ENCODE results near the gene ABAT. TPM values are rescaled to one million over a fixed set of nuclear protein-coding genes. Genes with fewer than 3 reads are reported as not detected.
"Not testable (repeated sequence)": the region's sequence is repeated elsewhere in the genome, so short reads cannot be mapped to it uniquely, and the experiment has no call there.

ABAT gene
- total RNA-seq, 2 donors from 2014 or later: 9.3 to 9.8 TPM

GRCh38 chr16:8785408-8785807, 111.0 kb downstream of the ABAT start:
- ATAC-seq (ENCODE audit: insufficient number of reproducible peaks, low FRiP score, low read depth): no peak
- Histone ChIP-seq H3K36me3 (no peaks in the 10 kb centered on the region), H3K4me1 (ENCODE audit: control insufficient read depth in 1 of 2, low read depth in 2 of 2) (no peaks in the 10 kb centered on the region), H3K4me3 (no peak overlapping the region), H3K27ac (no peak overlapping the region), H3K9me3 (no peaks in the 10 kb centered on the region), H3K27me3 (replicated peaks; ENCODE audit: insufficient read depth) (no peaks in the 10 kb centered on the region)
- no peak for TF ChIP-seq CTCF (IDR thresholded peaks at IDR 0.05)
- DNase-seq (ENCODE audit: low spot score): no peak

GRCh38 chr16:8786316-8786715, 111.9 kb downstream of the ABAT start:
- ATAC-seq (ENCODE audit: insufficient number of reproducible peaks, low FRiP score, low read depth); H3K4me1 ChIP-seq (ENCODE audit: control insufficient read depth in 1 of 2, low read depth in 2 of 2); H3K27ac ChIP-seq; H3K36me3 ChIP-seq; DNase-seq (ENCODE audit: low spot score); H3K4me3 ChIP-seq; H3K27me3 ChIP-seq (replicated peaks; ENCODE audit: insufficient read depth); H3K9me3 ChIP-seq: not testable (repeated sequence)

GRCh38 chr16:8788578-8789172, 114.3 kb downstream of the ABAT start:
- no peaks in the 10 kb centered on the region for H3K9me3 ChIP-seq
- no peak for DNase-seq (ENCODE audit: low spot score)
- H3K4me3 ChIP-seq: no peak overlapping the region
- H3K27me3 ChIP-seq (replicated peaks; ENCODE audit: insufficient read depth): no peaks in the 10 kb centered on the region
- ATAC-seq (ENCODE audit: insufficient number of reproducible peaks, low FRiP score, low read depth): no peak
- no peak overlapping the region for H3K27ac ChIP-seq
- no peaks in the 10 kb centered on the region for H3K4me1 ChIP-seq (ENCODE audit: control insufficient read depth in 1 of 2, low read depth in 2 of 2)
- no peaks in the 10 kb centered on the region for H3K36me3 ChIP-seq
- TF ChIP-seq CTCF (IDR thresholded peaks at IDR 0.05): no peak

GRCh38 chr16:8795091-8795490, 120.7 kb downstream of the ABAT start:
- Histone ChIP-seq H3K9me3 (no peaks in the 10 kb centered on the region), H3K27ac (no peak overlapping the region), H3K4me1 (ENCODE audit: control insufficient read depth in 1 of 2, low read depth in 2 of 2) (peaks cover 20 to 30% of the 10 kb centered on the region in 2 donors), H3K27me3 (replicated peaks; ENCODE audit: insufficient read depth) (no peaks in the 10 kb centered on the region), H3K36me3 (no peaks in the 10 kb centered on the region), H3K4me3 (no peak overlapping the region)
- ATAC-seq (ENCODE audit: insufficient number of reproducible peaks, low FRiP score, low read depth) (no peak), DNase-seq (ENCODE audit: low spot score) (no peak)
- no peak for TF ChIP-seq CTCF (IDR thresholded peaks at IDR 0.05)

- H3K27ac ChIP-seq: no peak overlapping the region
- no peaks in the 10 kb centered on the region for H3K27me3 ChIP-seq (replicated peaks; ENCODE audit: insufficient read depth)
- H3K9me3 ChIP-seq: no peaks in the 10 kb centered on the region
- no peak for DNase-seq (ENCODE audit: low spot score)
- no peak for TF ChIP-seq CTCF (IDR thresholded peaks at IDR 0.05)
- ATAC-seq (ENCODE audit: insufficient number of reproducible peaks, low FRiP score, low read depth): no peak
- H3K36me3 ChIP-seq: no peaks in the 10 kb centered on the region
- H3K4me1 ChIP-seq (ENCODE audit: control insufficient read depth in 1 of 2, low read depth in 2 of 2): peaks cover 20 to 36% of the 10 kb centered on the region in 2 donors
- H3K4me3 ChIP-seq: no peak overlapping the region
Observed at GRCh38 chr16:8795818-8796217, 121.4 kb downstream of the ABAT start.
